Measurements from ENCODE around the gene CD164L2.

Gene CD164L2

GRCh38 chr1:27342778-27343638, 40.1 kb downstream of the CD164L2 start:
- H3K4me1 Mint-ChIP-seq (ENCODE audit: low read depth), result peaks cover 50% of the 10 kb centered on the region
- no peaks in the 10 kb centered on the region for H3K27me3 Mint-ChIP-seq (ENCODE audit: low read depth)
- H3K36me3 Mint-ChIP-seq (ENCODE audit: low read depth), result peaks cover 15% of the 10 kb centered on the region
- H3K4me3 Mint-ChIP-seq, result peak overlapping the region; percentile 91
- peak overlapping the region; percentile 88 for H3K27ac Mint-ChIP-seq
- H3K9me3 Mint-ChIP-seq, result no peaks in the 10 kb centered on the region

GRCh38 chr1:27342391-27342777, 40.7 kb downstream of the CD164L2 start:
- Mint-ChIP-seq H3K4me3 (peak overlapping the region; percentile 91), H3K27ac (peak overlapping the region; percentile 88), H3K4me1 (ENCODE audit: low read depth) (peaks cover 48% of the 10 kb centered on the region), H3K27me3 (ENCODE audit: low read depth) (no peaks in the 10 kb centered on the region), H3K36me3 (ENCODE audit: low read depth) (peaks cover 15% of the 10 kb centered on the region), H3K9me3 (no peaks in the 10 kb centered on the region)

GRCh38 chr1:27341525-27342252, 41.4 kb downstream of the CD164L2 start, which contains the start of gene SYTL1:
Gene SYTL1 (plus strand): TSS chr1:27342022. CDS start chr1:27345335, 3,313 bp downstream.
- no peaks in the 10 kb centered on the region for H3K9me3 Mint-ChIP-seq
- H3K4me3 Mint-ChIP-seq, result peak within 1 kb of the TSS; percentile 91
- H3K36me3 Mint-ChIP-seq (ENCODE audit: low read depth), result peaks cover 12% of the 10 kb centered on the region
- peak within 1 kb of the TSS; percentile 88 for H3K27ac Mint-ChIP-seq
- H3K4me1 Mint-ChIP-seq (ENCODE audit: low read depth), result peaks cover 45% of the 10 kb centered on the region
- H3K27me3 Mint-ChIP-seq (ENCODE audit: low read depth), result no peaks in the 10 kb centered on the region

GRCh38 chr1:27339213-27339612, 43.9 kb downstream of the CD164L2 start:
- peaks cover 14% of the 10 kb centered on the region for H3K36me3 Mint-ChIP-seq (ENCODE audit: low read depth)
- H3K27me3 Mint-ChIP-seq (ENCODE audit: low read depth), result no peaks in the 10 kb centered on the region
- H3K27ac Mint-ChIP-seq, result peak overlapping the region; percentile 49
- no peak overlapping the region for H3K4me3 Mint-ChIP-seq
- no peaks in the 10 kb centered on the region for H3K9me3 Mint-ChIP-seq
- peaks cover 36% of the 10 kb centered on the region for H3K4me1 Mint-ChIP-seq (ENCODE audit: low read depth)

- no peak overlapping the region for H3K27ac Mint-ChIP-seq
- no peaks in the 10 kb centered on the region for H3K9me3 Mint-ChIP-seq
- H3K4me3 Mint-ChIP-seq, result no peak overlapping the region
- H3K27me3 Mint-ChIP-seq (ENCODE audit: low read depth), result no peaks in the 10 kb centered on the region
- peaks cover 17% of the 10 kb centered on the region for H3K36me3 Mint-ChIP-seq (ENCODE audit: low read depth)
- peaks cover 34% of the 10 kb centered on the region for H3K4me1 Mint-ChIP-seq (ENCODE audit: low read depth)
These were observed 44.4 kb downstream of the CD164L2 start for GRCh38 chr1:27338751-27339150.

- Mint-ChIP-seq H3K4me1 (ENCODE audit: low read depth) (peaks cover 28% of the 10 kb centered on the region), H3K36me3 (ENCODE audit: low read depth) (peaks cover 20% of the 10 kb centered on the region), H3K4me3 (no peak overlapping the region), H3K9me3 (no peaks in the 10 kb centered on the region), H3K27me3 (ENCODE audit: low read depth) (no peaks in the 10 kb centered on the region), H3K27ac (no peak overlapping the region)
These were observed 46.4 kb downstream of the CD164L2 start for GRCh38 chr1:27336756-27337155.

- Mint-ChIP-seq H3K4me1 (ENCODE audit: low read depth) (peaks cover 19% of the 10 kb centered on the region), H3K4me3 (no peak overlapping the region), H3K27me3 (ENCODE audit: low read depth) (no peaks in the 10 kb centered on the region), H3K9me3 (no peaks in the 10 kb centered on the region), H3K36me3 (ENCODE audit: low read depth) (peaks cover 21% of the 10 kb centered on the region), H3K27ac (no peak overlapping the region)
These were observed 47.4 kb downstream of the CD164L2 start for GRCh38 chr1:27335506-27336422.

GRCh38 chr1:27333717-27334279, 49.3 kb downstream of the CD164L2 start:
- Mint-ChIP-seq H3K4me3 (no peak overlapping the region), H3K27ac (peak overlapping the region; percentile 46)

GRCh38 chr1:27332536-27333281, 50.4 kb downstream of the CD164L2 start:
- peak overlapping the region; percentile 52 for H3K27ac Mint-ChIP-seq

More at GRCh38 chr1:27333717-27334279, 49.3 kb downstream of the CD164L2 start:
- Mint-ChIP-seq H3K4me1 (ENCODE audit: low read depth) (peaks cover 13% of the 10 kb centered on the region), H3K9me3 (no peaks in the 10 kb centered on the region), H3K27me3 (ENCODE audit: low read depth) (no peaks in the 10 kb centered on the region), H3K36me3 (ENCODE audit: low read depth) (peaks cover 23% of the 10 kb centered on the region)

GRCh38 chr1:27331922-27332321, 51.2 kb downstream of the CD164L2 start:
- Mint-ChIP-seq H3K27ac (no peak overlapping the region), H3K36me3 (ENCODE audit: low read depth) (peaks cover 26% of the 10 kb centered on the region), H3K4me3 (no peak overlapping the region), H3K27me3 (ENCODE audit: low read depth) (no peaks in the 10 kb centered on the region), H3K4me1 (ENCODE audit: low read depth) (peaks cover 17% of the 10 kb centered on the region), H3K9me3 (no peaks in the 10 kb centered on the region)

More at GRCh38 chr1:27332536-27333281, 50.4 kb downstream of the CD164L2 start:
- Mint-ChIP-seq H3K9me3 (no peaks in the 10 kb centered on the region), H3K27me3 (ENCODE audit: low read depth) (no peaks in the 10 kb centered on the region), H3K36me3 (ENCODE audit: low read depth) (peaks cover 26% of the 10 kb centered on the region), H3K4me3 (no peak overlapping the region), H3K4me1 (ENCODE audit: low read depth) (peaks cover 15% of the 10 kb centered on the region)

GRCh38 chr1:27331426-27331825, 51.7 kb downstream of the CD164L2 start:
- no peak overlapping the region for H3K27ac Mint-ChIP-seq
- H3K4me1 Mint-ChIP-seq (ENCODE audit: low read depth), result peaks cover 21% of the 10 kb centered on the region
- H3K4me3 Mint-ChIP-seq, result no peak overlapping the region
- H3K9me3 Mint-ChIP-seq, result no peaks in the 10 kb centered on the region
- no peaks in the 10 kb centered on the region for H3K27me3 Mint-ChIP-seq (ENCODE audit: low read depth)
- peaks cover 24% of the 10 kb centered on the region for H3K36me3 Mint-ChIP-seq (ENCODE audit: low read depth)

GRCh38 chr1:27330786-27331185, 52.3 kb downstream of the CD164L2 start:
- Mint-ChIP-seq H3K36me3 (ENCODE audit: low read depth) (peaks cover 24% of the 10 kb centered on the region), H3K9me3 (no peaks in the 10 kb centered on the region), H3K4me3 (no peak overlapping the region), H3K4me1 (ENCODE audit: low read depth) (peaks cover 27% of the 10 kb centered on the region), H3K27ac (no peak overlapping the region), H3K27me3 (ENCODE audit: low read depth) (no peaks in the 10 kb centered on the region)

Measured in T-helper 1 cell treated with Interleukin-12 subunit alpha and Interleukin-12 subunit beta and Interleukin-4 antibody, amounts not matched to agents 30 μg/mL and 1 μg/mL, for 36 hours (primary cell).